DND-41 (cell line): ENCODE data around the gene RAB11FIP3.

Experiments used
- ATAC-seq: fragments of 200-7000 bp; cut with Tn5 transposase; 3 replicates; pipeline ENCODE4 v1.9.1; 2021; ENCODE audit warnings: low read depth; ENCODE audit not compliant: insufficient read depth
- DNase-seq: peaks from one replicate; pipeline ENCODE4 v3.0.0-alpha.2; 2020
- H2AFZ ChIP-seq: 2 replicates; pipeline ENCODE4 v1.6.0; 2012; ENCODE audit warnings: low read depth, low read length
- H3K27ac ChIP-seq: 2 replicates; pipeline ENCODE4 v1.5.1; 2012; ENCODE audit warnings: low read length, inconsistent platforms
- H3K27me3 ChIP-seq: fragments of 200-600 bp; sonication (generic); 2 replicates; pipeline ENCODE4 v1.6.0; 2012; ENCODE audit warnings: low read length, mild to moderate bottlenecking, inconsistent platforms; ENCODE audit not compliant: insufficient read depth, poor library complexity
- H3K36me3 ChIP-seq: 2 replicates; pipeline ENCODE4 v1.5.1; 2012; ENCODE audit warnings: low read length, inconsistent platforms; ENCODE audit not compliant: insufficient read depth
- H3K4me1 ChIP-seq: 2 replicates; pipeline ENCODE4 v1.5.1; 2012; ENCODE audit warnings: mild to moderate bottlenecking, low read length; ENCODE audit not compliant: insufficient read depth
- H3K4me2 ChIP-seq: 2 replicates; pipeline ENCODE4 v1.6.0; 2012; ENCODE audit warnings: mild to moderate bottlenecking, moderate library complexity, low read length, inconsistent platforms; ENCODE audit not compliant: insufficient read depth
- H3K4me3 ChIP-seq, 2 experiments: fragments of 200-600 bp in 1 of 2; shearing (Covaris generic) in 1 of 2; 2 replicates each; pipeline ENCODE4 v1.5.1; 2012 to 2016; ENCODE audit warnings: inconsistent platforms in 2 of 2, low read length in 2 of 2, mild to moderate bottlenecking in 2 of 2, low read depth in 1 of 2, moderate library complexity in 1 of 2
- H3K79me2 ChIP-seq: 2 replicates; pipeline ENCODE4 v1.6.0; 2012; ENCODE audit warnings: low read length, inconsistent platforms; ENCODE audit not compliant: insufficient read depth
- H3K9ac ChIP-seq: 2 replicates; pipeline ENCODE4 v1.6.0; 2012; ENCODE audit warnings: low read depth, mild to moderate bottlenecking, inconsistent platforms, low read length, moderate library complexity
- H3K9me3 ChIP-seq: 2 replicates; pipeline ENCODE4 v1.5.1; 2012; ENCODE audit warnings: low read length, moderate library complexity, mild to moderate bottlenecking, inconsistent platforms; ENCODE audit not compliant: insufficient read depth, severe bottlenecking
- H4K20me1 ChIP-seq: 2 replicates; pipeline ENCODE4 v1.6.0; 2012; ENCODE audit warnings: low read length; ENCODE audit not compliant: insufficient read depth
- EZH2 ChIP-seq: IDR thresholded peaks from 3 replicates; pipeline ENCODE4 v1.6.1; 2012; ENCODE audit warnings: borderline replicate concordance, low read depth, mild to moderate bottlenecking, moderate library complexity, low read length, inconsistent platforms; ENCODE audit not compliant: severe bottlenecking
- TF ChIP-seq, protein P1 (sequence below): IDR thresholded peaks from 2 replicates; pipeline ENCODE4 v1.5.1; 2012; ENCODE audit warnings: borderline replicate concordance, low read length, moderate library complexity, mild to moderate bottlenecking; ENCODE audit not compliant: poor library complexity, severe bottlenecking; ENCODE audit errors: extremely low read depth

Gene RAB11FIP3

DNA sequence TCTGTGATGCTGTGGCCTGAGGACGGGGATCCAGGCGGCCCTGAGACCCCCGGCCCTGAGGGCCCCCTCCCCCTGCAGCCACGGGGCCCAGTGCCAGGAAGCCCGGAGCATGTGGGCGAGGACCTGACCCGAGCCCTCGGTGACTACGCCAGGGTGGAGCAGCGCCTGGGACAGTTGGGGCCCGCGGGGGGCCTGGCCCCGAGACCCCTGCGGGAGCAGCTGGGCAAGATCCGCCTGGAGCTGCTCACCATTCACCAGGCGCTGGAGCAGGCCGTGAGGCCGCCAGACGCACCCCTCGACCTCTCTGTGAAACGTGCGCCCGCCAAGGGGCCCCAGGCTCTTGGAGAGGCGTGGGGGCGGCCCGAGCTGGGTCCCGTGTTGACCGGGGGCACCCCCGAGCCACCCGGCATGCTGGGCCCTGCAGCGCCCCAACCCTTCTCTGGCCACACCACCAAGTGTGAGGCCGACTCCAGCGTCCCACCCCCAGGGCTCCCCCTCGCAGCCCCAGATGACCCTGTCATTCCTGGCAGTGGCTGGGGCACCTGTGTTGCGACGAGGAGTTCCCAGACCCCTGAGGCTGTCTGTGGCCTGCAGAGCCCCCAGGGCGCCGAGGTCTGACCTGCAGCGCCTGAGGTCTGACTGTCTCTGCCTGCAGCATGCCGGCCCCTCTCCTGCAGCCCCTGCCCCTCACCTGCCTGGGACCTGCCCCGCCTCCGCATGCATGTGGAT lies 139.4 kb downstream of the RAB11FIP3 start:
- TF ChIP-seq, protein P1, sequence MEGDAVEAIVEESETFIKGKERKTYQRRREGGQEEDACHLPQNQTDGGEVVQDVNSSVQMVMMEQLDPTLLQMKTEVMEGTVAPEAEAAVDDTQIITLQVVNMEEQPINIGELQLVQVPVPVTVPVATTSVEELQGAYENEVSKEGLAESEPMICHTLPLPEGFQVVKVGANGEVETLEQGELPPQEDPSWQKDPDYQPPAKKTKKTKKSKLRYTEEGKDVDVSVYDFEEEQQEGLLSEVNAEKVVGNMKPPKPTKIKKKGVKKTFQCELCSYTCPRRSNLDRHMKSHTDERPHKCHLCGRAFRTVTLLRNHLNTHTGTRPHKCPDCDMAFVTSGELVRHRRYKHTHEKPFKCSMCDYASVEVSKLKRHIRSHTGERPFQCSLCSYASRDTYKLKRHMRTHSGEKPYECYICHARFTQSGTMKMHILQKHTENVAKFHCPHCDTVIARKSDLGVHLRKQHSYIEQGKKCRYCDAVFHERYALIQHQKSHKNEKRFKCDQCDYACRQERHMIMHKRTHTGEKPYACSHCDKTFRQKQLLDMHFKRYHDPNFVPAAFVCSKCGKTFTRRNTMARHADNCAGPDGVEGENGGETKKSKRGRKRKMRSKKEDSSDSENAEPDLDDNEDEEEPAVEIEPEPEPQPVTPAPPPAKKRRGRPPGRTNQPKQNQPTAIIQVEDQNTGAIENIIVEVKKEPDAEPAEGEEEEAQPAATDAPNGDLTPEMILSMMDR = no peak
- TF ChIP-seq EZH2 = no peak
- no peak for ATAC-seq
- no peak overlapping the region for H3K4me2 ChIP-seq

DNA sequence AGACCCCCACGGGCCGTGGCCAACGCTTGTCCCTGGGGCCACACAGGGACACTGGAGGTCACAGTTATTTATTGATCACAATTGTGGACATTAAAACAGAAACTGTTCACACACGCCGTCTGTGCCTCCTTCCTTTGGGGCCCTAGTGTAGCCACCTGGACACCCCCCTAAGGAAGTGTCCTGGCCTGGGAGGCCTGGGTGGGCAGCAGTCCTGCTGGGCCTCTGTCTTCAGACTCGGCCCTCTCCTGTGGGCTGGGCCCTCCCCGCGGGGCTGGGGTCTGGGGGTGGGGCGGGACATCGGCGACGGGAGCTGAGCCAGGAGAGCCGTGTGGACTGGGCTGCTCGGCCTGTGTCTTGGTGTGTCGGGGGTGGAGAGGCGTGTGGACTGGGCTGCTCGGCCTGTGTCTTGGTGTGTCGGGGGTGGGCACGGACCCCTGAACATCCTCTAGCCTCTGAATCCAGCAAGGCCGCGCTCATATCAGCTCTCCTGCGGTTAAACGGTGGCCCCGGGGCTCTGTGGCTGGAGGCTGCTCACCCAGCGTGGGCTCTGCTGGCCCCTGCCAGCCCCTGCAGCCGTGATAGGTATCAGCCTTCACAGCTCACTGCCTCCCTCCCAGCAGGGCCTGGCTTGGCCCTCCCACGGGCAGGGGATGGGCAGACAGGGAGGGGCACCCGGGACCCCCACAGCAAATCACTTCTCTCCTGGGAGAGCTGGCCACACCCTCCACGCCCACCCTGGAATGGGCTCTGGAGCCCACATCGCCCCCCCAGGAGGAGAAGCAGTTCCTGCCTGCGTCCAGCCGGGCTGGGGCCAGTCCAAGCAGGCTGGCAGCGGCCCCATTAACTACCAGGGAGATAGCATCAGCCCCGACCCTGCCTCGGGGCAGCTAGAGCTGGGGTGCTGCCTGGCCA lies 140.2 kb downstream of the RAB11FIP3 start:
- no peak overlapping the region for H3K27ac ChIP-seq
- peak overlapping the region; percentile 36; the same call in 1 of the 2 replicates for H3K9ac ChIP-seq
- no peak overlapping the region for H3K4me3 ChIP-seq
- DNase-seq (no peak), ATAC-seq (no peak)
- H3K79me2 ChIP-seq = peaks cover 18% of the 10 kb centered on the region
- H4K20me1 ChIP-seq = 0 out of 2 replicates have a peak, but pooled peaks cover 1% of the 10 kb centered on the region
- no peaks in the 10 kb centered on the region for H3K9me3 ChIP-seq
- H3K4me1 ChIP-seq = peaks cover 35% of the 10 kb centered on the region
- no peak overlapping the region for H3K4me2 ChIP-seq
- TF ChIP-seq, protein P1 = no peak
- no peak for TF ChIP-seq EZH2
- no peaks in the 10 kb centered on the region for H3K27me3 ChIP-seq
- H3K36me3 ChIP-seq = no peaks in the 10 kb centered on the region
- no peak overlapping the region for H2AFZ ChIP-seq

More for the DNA sequence above, 139.4 kb downstream of the RAB11FIP3 start:
- H3K36me3 ChIP-seq = no peaks in the 10 kb centered on the region
- no peaks in the 10 kb centered on the region for H3K9me3 ChIP-seq
- H3K9ac ChIP-seq = no peak overlapping the region
- H3K4me3 ChIP-seq = no peak overlapping the region
- no peak overlapping the region for H3K27ac ChIP-seq
- H2AFZ ChIP-seq = no peak overlapping the region
- no peaks in the 10 kb centered on the region for H3K27me3 ChIP-seq
- no peaks in the 10 kb centered on the region for H4K20me1 ChIP-seq
- peaks cover 10% of the 10 kb centered on the region for H3K79me2 ChIP-seq
- no peak for DNase-seq
- H3K4me1 ChIP-seq = peaks cover 33% of the 10 kb centered on the region

DNA sequence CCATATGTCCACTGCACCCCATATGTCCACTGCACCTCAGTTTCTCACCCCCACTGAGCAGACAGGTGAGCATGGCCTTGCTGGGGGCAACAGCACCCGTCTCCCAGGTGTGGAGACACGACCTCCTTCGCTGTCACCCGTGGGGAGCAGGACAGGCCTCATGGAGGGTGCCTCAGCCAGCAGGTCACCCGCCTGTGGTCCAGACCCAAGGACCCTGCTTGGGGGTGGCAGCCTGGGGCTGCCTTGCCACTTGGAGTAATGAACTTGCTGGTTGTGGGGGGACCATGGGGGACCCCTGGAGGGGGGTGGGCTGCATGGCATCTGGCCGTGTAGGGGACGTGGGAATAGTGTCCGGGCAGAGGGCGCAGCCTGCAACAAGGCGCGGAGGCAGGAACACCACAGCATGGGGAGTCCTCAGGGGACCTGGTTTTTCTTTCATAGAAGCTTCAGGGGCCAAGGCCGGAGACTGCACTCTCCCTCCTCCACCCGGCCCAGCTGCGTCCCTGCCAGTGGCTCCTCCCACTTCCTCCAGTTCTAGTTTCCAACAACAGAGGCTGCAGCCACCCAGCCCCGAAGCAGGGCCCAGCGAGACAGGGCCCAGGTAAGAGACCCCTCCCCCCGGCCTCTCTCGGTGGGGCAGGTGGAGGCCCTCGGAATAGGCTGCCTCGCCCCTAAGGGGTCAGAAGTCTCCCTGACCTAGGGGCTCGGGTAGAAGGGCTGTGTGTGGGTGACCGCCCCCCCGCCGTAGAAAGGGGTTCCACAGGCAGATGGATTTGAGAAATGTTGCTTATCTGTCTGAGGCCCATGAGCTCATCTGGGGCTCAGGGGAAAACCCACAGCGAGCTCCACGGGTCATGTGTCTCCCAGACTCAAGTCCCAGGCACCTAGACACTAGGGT lies 141.3 kb downstream of the RAB11FIP3 start, which contains the start of gene NHLRC4:
Gene NHLRC4, plus strand, starts transcription at position 531 of the 898 bp plus-strand sequence. CDS start 1,043 bp downstream, outside the sequence.
- Histone ChIP-seq H3K9me3 (no peaks in the 10 kb centered on the region), H4K20me1 (peaks cover 11% of the 10 kb centered on the region; the same call in 1 of the 2 replicates), H3K4me3 (peak within 1 kb of the TSS in 1 of 2 experiments; percentile 9; a peak in 1 of 4 replicates), H3K4me1 (peaks cover 44% of the 10 kb centered on the region), H2AFZ (peak within 1 kb of the TSS; percentile 59), H3K36me3 (peaks cover under 1% of the 10 kb centered on the region; the same call in 1 of the 2 replicates), H3K27ac (peak within 1 kb of the TSS; percentile 54), H3K27me3 (no peaks in the 10 kb centered on the region), H3K79me2 (peaks cover 28% of the 10 kb centered on the region), H3K9ac (peak within 1 kb of the TSS; percentile 36), H3K4me2 (peak within 1 kb of the TSS; percentile 43)
- DNase-seq (peak; percentile 71), ATAC-seq (peak; percentile 49)
- TF ChIP-seq EZH2 = no peak
- TF ChIP-seq, protein P1 = no peak
